Bronchial epithelial cell (primary cell): ENCODE results near the gene USP15. TPM values are rescaled to one million over a fixed set of nuclear protein-coding genes. Genes with fewer than 3 reads are reported as not detected.

Experiments used
- DNase-seq: peaks from one replicate; pipeline ENCODE4 v3.0.0-alpha.2; 2010; ENCODE audit warnings: low read depth
- FAIRE-seq: peaks from 2 replicates; lab custom pipeline; 2011; peaks lifted over from hg19 to GRCh38; lab: Jason Lieb, UNC
- H3K27me3 ChIP-seq: 2 replicates; pipeline ENCODE4 v1.5.1; 2011; ENCODE audit warnings: low read length; ENCODE audit not compliant: control insufficient read depth, insufficient read depth
- H3K36me3 ChIP-seq: 2 replicates; pipeline ENCODE4 v1.5.1; 2011; ENCODE audit warnings: low read length; ENCODE audit not compliant: control insufficient read depth, insufficient read depth
- H3K4me3 ChIP-seq: 2 replicates; pipeline ENCODE4 v1.5.1; 2011; ENCODE audit warnings: mild to moderate bottlenecking, low read depth, low read length, control low read depth
- total RNA-seq: library from RNA; depleted of rRNA; stranded (reverse); fragments of >200 nt; gene quantifications from 2 replicates; pipeline ENCODE4 v1.2.1, GENCODE V29; 2014
- TF ChIP-seq, protein P1 (sequence below): IDR thresholded peaks from 2 replicates; pipeline ENCODE4 v1.5.1; 2011; ENCODE audit warnings: mild to moderate bottlenecking, moderate library complexity, low read length, control low read depth, inconsistent platforms; ENCODE audit not compliant: insufficient read depth, severe bottlenecking

USP15 gene
- total RNA-seq, 1 donor from 2014 or later = 56.3 TPM

DNA sequence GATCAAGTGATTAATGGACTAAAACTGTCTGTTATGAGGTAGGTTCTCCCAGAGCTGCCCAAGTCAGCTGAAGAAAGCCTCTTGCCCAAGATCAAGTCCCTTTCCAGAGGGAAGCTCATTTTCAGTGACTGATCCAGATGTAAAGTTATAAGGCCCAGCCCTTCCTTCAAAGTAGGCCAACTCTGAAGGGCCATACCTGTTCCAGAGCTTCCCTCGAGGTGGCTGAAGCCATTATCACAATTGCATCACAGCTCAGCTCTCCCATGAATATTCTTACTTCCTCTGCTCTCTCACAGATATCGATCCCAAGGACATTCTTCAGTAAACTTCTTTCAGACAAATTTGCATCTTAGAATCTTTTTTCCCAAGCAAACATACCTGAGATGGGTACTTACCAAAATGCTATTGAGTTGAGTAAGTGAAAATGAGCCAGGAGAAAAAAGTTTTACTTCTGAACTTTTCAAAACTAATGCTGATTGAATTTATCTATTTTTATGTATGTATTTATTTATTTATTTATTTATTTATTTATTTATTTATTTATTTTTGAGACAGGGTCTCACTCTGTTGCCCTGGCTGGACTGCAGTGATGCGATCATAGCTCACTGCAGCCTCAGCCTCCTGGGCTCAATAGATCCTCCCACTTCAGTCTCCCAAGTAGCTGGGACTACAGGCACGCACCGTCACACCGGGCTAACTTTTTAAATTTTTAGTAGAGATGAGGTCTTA lies 42.6 kb upstream of the USP15 start:
- no peak for DNase-seq

DNA sequence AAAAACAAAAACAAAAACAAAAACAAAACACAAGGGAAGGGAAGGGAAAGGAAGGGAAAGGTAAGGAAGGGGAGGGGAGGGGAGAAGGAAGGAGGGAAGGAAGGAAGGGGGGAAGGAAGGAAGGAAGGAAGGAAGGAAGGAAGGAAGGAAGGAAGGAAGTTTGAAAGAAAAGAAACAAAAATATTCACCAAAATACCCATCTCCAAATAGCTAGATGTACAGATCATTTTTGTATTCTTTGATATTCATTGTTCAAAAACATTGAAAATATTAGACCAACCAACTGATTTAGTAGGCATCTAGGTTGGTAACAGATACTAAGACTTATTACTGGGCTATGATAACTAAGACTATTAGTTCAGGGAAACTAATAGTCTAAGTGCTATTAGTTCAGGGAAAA lies 39.1 kb upstream of the USP15 start:
- FAIRE-seq (no peak), DNase-seq (no peak)
- Histone ChIP-seq H3K27me3 (no peaks in the 10 kb centered on the region), H3K4me3 (no peak overlapping the region), H3K36me3 (no peaks in the 10 kb centered on the region)
- TF ChIP-seq, protein P1, sequence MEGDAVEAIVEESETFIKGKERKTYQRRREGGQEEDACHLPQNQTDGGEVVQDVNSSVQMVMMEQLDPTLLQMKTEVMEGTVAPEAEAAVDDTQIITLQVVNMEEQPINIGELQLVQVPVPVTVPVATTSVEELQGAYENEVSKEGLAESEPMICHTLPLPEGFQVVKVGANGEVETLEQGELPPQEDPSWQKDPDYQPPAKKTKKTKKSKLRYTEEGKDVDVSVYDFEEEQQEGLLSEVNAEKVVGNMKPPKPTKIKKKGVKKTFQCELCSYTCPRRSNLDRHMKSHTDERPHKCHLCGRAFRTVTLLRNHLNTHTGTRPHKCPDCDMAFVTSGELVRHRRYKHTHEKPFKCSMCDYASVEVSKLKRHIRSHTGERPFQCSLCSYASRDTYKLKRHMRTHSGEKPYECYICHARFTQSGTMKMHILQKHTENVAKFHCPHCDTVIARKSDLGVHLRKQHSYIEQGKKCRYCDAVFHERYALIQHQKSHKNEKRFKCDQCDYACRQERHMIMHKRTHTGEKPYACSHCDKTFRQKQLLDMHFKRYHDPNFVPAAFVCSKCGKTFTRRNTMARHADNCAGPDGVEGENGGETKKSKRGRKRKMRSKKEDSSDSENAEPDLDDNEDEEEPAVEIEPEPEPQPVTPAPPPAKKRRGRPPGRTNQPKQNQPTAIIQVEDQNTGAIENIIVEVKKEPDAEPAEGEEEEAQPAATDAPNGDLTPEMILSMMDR = no peak

More for the DNA sequence above, 42.6 kb upstream of the USP15 start:
- no peaks in the 10 kb centered on the region for H3K27me3 ChIP-seq
- TF ChIP-seq, protein P1 = no peak
- no peak for FAIRE-seq
- H3K36me3 ChIP-seq = no peaks in the 10 kb centered on the region
- no peak overlapping the region for H3K4me3 ChIP-seq

DNA sequence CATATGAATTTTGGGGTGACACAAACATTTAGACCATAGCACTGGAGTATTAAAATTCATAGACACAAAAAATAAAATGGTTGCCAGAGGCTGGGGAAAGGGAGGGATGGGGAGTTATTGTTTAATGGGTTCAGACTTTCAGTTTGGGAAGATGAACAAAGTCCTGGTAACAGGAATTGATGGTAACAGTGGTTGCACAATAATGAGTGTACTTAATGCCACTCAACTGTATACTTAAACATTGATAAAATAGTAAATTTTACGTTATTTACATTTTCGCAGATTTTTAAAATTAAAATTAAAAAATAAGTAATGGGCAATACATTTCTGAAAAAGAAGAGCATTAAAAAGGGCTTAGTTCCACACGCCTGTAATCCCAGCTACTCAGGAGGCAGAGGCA lies 35.6 kb upstream of the USP15 start:
- Histone ChIP-seq H3K36me3 (no peaks in the 10 kb centered on the region), H3K4me3 (no peak overlapping the region), H3K27me3 (no peaks in the 10 kb centered on the region)
- TF ChIP-seq, protein P1 = no peak
- FAIRE-seq = no peak
- no peak for DNase-seq

DNA sequence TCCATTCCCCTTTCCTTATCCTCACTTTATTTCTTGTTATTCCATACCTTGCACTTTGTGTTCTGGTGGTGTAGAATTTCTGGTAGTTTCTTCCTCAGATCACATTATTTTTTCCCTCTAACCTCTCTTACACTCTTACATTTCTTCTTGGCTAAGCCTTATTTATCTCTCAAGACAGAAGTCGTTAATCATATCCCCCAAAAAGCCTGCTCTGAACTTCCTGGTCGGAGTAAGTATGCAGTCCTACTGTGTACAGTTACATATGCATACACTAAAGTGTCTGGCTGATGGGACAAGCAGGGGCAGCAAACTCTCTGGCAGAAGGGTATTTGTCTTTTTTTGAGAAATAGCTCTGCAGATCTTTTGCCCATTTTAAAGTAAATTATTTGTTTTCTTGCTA lies 33.1 kb upstream of the USP15 start:
- no peak overlapping the region for H3K4me3 ChIP-seq
- DNase-seq (no peak), FAIRE-seq (no peak)
- TF ChIP-seq, protein P1 = no peak
- H3K36me3 ChIP-seq = no peaks in the 10 kb centered on the region
- H3K27me3 ChIP-seq = no peaks in the 10 kb centered on the region

DNA sequence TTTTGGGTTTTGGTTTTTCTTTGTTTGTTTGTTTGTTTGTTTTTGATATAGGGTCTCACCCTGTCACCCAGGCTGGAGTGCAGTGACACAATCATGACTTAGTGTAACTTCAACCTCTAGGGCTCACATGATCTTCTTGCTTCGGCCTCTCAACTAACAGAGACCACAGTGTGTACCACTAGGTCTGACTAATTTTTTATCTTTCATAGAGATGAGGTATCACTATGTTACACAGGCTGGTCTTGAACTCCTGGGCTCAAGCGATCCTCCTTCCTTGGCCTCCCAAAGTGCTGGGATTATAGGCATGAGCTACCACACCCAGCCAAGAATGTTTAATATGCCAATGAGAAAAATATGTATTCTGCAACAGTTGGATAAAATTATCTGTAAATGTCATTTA lies 29.6 kb upstream of the USP15 start:
- FAIRE-seq = no peak
- Histone ChIP-seq H3K36me3 (no peaks in the 10 kb centered on the region), H3K4me3 (no peak overlapping the region), H3K27me3 (no peaks in the 10 kb centered on the region)
- TF ChIP-seq, protein P1 = no peak
- DNase-seq = no peak
